GM10248 (cell line): ENCODE results near the gene CNNM3.

ENCODE experiments used
- CTCF ChIA-PET: fragments of 300-600 bp; sonication (Branson Sonifier 250); formaldehyde crosslinking; extraction: SDS; loops from one replicate; lab custom pipeline; 2021; ENCODE audit warnings: antibody characterized with exemption; lab: Yijun Ruan, JAX
- POLR2A ChIA-PET: fragments of 350-650 bp; sonication (Branson Sonifier 250); formaldehyde crosslinking; extraction: SDS; loops from one replicate; lab custom pipeline; 2020; ENCODE audit warnings: antibody characterized with exemption; lab: Yijun Ruan, JAX
- DNase-seq: peaks from one replicate; pipeline ENCODE4 v3.0.0; 2012; ENCODE audit errors: extremely low spot score
- TF ChIP-seq, protein P1 (sequence below): IDR thresholded peaks from 2 replicates; pipeline ENCODE4 v1.5.1; 2012; ENCODE audit warnings: mild to moderate bottlenecking, low read depth; ENCODE audit errors: extremely low read depth, missing control alignments, control extremely low read depth

Gene CNNM3

DNA sequence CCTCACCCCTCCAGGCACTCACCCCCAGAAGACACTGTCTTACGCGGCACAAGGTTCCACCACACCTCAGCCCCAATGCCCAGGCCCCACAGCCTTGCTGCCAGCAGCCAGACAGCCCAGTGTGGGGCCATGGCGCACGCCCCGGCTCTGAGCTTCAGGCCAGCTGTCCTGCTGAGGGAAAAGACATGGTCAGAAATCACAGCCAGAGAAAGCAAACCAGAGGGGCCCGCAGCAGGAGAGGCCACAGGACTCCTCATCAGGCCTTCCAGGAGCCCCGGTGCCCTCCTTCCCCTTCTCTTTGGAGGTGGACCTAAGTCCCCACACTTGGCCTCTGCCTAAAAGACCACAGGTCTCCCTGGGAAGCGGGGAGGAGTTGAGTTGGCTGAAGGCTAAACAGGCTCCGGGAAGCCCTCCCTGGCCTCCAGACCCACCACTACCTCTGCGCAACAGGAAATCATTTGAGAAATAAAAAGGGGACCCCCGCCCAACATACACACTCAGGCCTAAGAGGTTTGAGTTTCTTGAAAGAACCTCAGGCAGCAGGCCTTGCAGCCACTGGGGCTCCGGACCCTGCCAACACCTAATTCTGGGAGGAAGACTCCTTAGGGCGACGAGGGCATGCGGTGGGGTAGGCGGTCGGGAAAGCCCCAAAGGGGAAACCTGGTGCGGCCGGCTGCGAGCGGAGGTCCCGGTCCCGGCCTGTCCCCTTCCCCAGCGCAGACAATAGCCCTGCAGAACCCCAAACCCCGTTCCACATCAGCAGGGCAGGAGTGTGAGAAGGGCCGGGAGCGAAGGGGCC lies 51.9 kb downstream of the CNNM3 start:
- TF ChIP-seq, protein P1, sequence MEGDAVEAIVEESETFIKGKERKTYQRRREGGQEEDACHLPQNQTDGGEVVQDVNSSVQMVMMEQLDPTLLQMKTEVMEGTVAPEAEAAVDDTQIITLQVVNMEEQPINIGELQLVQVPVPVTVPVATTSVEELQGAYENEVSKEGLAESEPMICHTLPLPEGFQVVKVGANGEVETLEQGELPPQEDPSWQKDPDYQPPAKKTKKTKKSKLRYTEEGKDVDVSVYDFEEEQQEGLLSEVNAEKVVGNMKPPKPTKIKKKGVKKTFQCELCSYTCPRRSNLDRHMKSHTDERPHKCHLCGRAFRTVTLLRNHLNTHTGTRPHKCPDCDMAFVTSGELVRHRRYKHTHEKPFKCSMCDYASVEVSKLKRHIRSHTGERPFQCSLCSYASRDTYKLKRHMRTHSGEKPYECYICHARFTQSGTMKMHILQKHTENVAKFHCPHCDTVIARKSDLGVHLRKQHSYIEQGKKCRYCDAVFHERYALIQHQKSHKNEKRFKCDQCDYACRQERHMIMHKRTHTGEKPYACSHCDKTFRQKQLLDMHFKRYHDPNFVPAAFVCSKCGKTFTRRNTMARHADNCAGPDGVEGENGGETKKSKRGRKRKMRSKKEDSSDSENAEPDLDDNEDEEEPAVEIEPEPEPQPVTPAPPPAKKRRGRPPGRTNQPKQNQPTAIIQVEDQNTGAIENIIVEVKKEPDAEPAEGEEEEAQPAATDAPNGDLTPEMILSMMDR, result no peak
- CTCF ChIA-PET, result interaction anchor here (0.8 to 4.4 kb wide), 23 partner anchors 8 to 461 kb away, joined by 3 to 45 read pairs (median 4); partner anchors contain the start of genes ANKRD39 and CNNM4
- POLR2A ChIA-PET, result interaction anchor here (0.5 kb wide), 1 partner anchor 1729 kb away, joined by 3 read pairs; no protein-coding TSS in a partner anchor
- no peak for DNase-seq

DNA sequence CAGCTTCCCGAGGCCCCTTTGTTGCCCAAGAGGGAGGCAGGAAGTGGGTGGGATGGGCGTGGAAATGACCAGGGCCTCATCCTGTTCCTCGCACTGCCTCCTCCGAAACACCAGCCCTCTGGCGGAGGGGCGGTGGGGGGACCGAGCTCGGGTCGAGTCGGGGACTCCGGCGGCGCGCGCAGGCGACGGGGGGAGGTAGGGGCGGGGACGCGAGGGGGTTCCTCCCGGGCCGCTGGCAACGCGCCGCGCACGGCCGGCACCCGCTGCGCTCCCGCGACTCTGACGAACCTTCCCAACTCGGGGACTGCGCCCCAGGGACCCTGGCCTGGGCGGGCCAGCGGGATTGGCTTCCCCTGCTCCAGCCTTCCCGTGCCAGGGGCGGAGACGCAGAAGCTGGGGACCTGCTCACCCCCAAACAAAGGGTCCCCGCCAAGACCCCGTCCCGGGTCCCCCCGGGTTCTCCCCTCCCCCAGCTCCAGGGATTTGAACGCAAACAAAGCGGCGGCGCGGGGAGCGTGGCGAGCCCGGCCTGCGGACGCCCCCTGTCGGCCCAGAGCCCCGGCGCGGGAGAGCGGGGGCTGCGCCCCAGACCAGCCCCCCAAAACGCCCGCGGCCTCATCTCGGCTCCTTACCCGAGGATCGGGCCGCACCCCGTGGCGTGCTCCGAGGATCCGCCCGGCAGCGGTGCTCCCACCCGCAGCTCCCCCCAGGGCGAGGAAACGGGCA lies 52.6 kb downstream of the CNNM3 start:
- DNase-seq, result peak; percentile 87
- CTCF ChIA-PET, result interaction anchor here (0.8 to 4.4 kb wide), 22 partner anchors 8 to 461 kb away, joined by 3 to 45 read pairs (median 4); partner anchors contain the start of genes ANKRD39 and CNNM4
- POLR2A ChIA-PET, result no interaction called here
- TF ChIP-seq, protein P1, result peak; percentile 52

DNA sequence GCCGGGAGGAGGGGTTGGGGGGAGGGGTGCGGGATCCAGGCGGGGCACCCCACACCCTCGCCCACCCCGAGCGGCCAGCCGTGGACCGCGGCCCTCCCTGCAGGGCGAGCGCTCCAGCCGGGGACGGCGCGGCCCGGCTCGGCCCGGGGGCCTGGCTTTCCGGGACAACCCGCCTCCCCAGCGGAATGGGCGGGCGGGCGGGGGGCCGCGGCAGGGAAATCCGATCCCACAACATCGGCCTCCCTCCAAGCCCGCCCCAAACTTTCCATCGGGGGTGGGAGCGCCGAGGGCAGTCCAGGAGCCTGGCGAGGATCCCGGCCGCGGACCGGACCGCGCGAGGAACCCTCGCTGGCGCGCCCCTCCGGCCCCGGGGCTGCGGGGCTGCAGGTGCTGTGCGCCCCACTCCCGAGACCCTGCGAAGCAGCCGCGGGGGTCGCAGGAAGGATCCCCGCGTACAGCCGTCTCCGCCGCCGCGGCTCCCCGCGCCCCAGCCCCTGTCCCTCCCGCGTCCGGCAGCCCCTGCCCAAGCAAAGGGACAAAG lies 53.3 kb downstream of the CNNM3 start:
- CTCF ChIA-PET, result interaction anchor here (0.8 to 4.4 kb wide), 12 partner anchors 8 to 243 kb away, joined by 3 to 45 read pairs (median 4); partner anchors contain the start of gene ANKRD39
- TF ChIP-seq, protein P1, result no peak
- POLR2A ChIA-PET, result no interaction called here
- DNase-seq, result no peak

DNA sequence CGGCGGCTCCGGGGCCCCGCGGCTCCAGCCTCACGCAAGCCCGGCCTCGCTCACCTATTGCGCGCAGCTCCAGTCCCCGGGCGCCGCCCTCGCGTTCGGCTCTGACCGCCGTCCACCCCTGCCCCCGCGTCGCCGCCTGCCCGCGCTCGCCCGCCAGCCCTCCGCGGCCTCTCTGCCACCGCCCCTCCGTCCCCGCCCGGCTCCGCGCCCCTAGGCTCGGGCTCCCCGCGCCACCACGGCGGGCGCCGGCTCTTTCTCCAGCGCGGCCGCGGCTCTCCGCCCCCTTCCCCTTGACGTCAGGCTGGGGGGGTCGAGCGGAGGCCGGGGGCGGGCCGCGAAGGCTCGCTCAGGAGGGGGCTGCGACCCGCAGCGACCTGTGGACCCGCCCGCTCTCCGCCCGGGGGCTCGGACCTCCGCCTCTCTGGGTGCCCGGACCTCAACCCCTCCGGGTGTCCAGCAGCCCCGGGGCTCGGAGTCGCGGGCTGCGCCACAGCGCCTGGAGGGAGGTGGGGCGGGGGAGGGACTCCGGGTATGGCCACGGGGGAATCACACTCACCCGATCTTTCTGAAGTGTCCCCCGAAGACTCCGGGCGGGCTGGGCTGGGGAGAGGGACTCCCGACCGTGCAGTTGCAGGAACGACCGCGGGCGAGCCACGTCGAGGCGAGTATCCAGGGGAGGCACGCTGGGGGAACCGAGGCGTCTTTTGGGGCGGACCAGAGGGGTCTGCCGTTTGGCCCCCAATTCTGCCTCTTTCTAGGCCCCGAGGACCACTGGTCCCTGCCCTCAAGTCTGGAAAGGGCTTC lies 54.0 kb downstream of the CNNM3 start, which contains the start of gene SEMA4C:
SEMA4C (minus strand) TSS at position 259 of the 804 bp plus-strand sequence. CDS start 2,194 bp downstream, outside the sequence.
- ChIA-PET CTCF (interaction anchor here (1.6 to 4.4 kb wide), 3 partner anchors 12 to 17 kb away, joined by 4 to 45 read pairs (median 14); partner anchors contain the start of gene ANKRD39), POLR2A (no interaction called here)
- peak; percentile 66 for DNase-seq

DNA sequence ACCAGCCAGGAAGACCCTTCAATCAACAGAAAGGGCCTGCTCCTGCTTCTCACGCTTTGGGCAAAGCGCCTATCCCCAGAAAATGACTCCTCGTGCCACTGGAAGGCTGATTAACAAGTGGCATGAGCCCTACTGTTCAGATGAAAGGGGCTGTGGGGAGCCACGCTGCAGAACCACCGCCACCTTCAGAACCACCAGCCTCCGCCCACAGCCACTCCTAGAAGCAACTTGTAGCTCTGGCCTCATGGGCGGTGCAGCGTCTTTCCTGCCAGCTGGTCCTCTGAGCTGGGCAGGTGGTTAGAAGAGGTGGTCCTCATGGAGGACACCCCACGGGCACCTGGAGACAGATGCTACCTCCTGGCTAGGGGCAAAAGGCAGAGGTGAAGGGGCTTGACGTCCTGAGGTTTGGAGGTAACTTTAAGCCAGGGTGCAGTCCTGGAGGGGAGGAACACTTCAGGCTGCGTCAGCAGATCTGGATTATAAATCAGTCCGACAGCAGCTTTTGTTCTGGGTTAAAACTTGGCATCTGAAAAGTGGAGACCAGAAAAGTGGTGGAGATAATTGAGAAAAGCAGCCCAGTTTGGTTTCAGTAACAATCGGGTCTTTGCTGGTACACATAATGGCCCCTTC lies 54.7 kb downstream of the CNNM3 start:
- POLR2A ChIA-PET, result no interaction called here
- no peak for DNase-seq
- CTCF ChIA-PET, result interaction anchor here (1.8 kb wide), 1 partner anchor 13 kb away, joined by 14 read pairs; the partner anchor contains the start of gene ANKRD39
- TF ChIP-seq, protein P1, result no peak

More for the DNA sequence above, 54.0 kb downstream of the CNNM3 start, which contains the start of gene SEMA4C:
- TF ChIP-seq, protein P1, result no peak
